GM12874 (cell line): Measurements from ENCODE around the gene CDC45.

ENCODE experiments used
- TF ChIP-seq, protein P1 (sequence below): IDR thresholded peaks from 2 replicates; pipeline ENCODE4 v1.5.1; 2011; ENCODE audit warnings: low read depth, mild to moderate bottlenecking, control low read depth, low read length, moderate library complexity; ENCODE audit not compliant: insufficient read depth

Gene CDC45

GRCh38 chr22:19567157-19568009 is 87.7 kb downstream of the CDC45 start:
- TF ChIP-seq, protein P1, sequence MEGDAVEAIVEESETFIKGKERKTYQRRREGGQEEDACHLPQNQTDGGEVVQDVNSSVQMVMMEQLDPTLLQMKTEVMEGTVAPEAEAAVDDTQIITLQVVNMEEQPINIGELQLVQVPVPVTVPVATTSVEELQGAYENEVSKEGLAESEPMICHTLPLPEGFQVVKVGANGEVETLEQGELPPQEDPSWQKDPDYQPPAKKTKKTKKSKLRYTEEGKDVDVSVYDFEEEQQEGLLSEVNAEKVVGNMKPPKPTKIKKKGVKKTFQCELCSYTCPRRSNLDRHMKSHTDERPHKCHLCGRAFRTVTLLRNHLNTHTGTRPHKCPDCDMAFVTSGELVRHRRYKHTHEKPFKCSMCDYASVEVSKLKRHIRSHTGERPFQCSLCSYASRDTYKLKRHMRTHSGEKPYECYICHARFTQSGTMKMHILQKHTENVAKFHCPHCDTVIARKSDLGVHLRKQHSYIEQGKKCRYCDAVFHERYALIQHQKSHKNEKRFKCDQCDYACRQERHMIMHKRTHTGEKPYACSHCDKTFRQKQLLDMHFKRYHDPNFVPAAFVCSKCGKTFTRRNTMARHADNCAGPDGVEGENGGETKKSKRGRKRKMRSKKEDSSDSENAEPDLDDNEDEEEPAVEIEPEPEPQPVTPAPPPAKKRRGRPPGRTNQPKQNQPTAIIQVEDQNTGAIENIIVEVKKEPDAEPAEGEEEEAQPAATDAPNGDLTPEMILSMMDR: no peak

DNA sequence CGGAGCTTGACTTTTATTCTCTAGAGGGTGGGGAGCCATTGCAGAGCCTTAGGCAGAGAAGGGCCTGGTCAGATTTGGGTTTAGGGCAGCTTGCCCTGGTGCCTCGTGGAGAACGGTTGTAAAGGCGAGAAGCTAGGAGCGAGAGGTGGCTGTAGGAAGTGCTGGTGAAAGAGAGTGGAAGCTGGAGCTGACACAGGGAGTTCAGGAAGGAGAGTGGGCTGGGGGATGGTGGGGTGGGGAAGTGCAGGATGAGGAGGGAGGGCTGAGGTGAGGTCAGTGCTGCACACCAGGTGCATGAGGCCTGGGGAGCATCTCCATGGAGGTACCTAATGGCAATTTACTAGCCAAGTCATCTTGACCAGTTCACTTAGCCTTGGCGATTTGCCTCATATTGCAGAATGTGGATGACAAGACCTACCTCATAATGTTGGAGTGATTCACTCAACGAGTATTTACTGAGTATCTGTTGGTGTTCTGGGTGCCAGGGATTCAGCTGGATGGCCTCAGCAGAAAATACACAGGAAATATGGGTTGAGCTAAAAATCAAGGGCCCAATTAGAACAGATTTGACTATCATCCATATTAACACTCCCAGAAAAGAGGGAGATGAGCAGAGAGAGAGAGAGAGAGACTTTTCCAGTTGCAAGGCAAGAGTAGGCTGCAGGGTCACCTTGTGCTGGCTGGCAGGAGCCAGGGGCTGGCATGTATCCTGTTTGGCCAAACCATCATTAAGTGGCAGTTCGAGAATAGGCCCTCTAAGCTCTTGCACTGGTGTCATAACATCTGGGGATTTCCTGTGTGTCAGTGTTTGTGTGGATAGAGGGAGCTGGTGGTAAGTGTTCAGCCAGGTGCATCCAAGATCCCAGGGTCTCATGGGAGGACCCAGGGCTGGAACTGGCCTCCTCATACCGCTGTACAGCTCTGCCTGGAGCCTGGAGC is 88.9 kb downstream of the CDC45 start:
- TF ChIP-seq, protein P1: no peak

GRCh38 chr22:19569276-19569640 is 89.5 kb downstream of the CDC45 start:
- TF ChIP-seq, protein P1: no peak

DNA sequence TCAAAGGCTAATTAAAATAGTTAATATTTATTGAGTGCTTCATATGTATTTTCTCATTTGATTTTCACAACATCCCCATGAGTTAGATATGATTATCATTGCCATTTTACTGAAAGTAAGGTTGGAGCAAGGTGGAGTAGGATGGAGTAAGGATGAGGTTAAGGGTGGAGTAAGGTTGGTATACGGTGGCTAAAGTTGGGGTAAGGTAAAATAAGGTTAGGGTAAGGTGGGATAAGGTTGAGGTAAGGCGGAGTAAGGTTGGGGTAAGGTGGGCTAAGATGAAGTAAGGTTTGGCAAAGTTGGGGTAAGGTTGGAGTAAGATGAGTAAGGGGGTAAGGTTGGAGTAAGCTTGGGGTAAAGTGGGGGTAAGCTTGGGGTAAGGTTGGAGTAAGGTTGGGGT is 90.3 kb downstream of the CDC45 start:
- TF ChIP-seq, protein P1: no peak
